ENCODE results near the gene UBR3. TPM values are rescaled to one million over a fixed set of nuclear protein-coding genes. Genes with fewer than 3 reads are reported as not detected.

Gene UBR3
- polyA plus RNA-seq, 2 of the 4 experiments (the other 2 are of a cell fraction): 11.0 to 23.1 TPM

DNA sequence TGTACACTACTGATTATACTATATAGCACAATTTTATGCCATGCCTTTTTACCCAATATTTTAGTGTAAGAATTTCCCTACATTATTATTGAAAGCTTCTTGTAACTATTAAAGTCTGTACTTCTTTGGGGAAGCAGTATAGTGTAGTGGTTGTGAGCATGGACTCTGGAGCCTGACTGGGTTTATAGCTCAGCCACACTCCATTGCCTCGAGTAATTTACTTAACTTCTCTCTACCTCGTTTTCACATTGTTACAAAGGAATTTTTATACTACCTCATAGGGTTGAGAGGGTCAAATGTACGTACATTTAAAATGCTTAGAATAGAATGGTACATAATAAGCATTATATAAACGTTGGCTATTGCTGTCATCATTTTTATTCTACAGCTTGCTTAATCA lies 139.2 kb downstream of the UBR3 start:
- 54% methylated on average over 4 of the region's 4 CpGs for whole genome bisulfite sequencing (ENCODE audit: missing lambda C conversion rate)
- H3K27ac ChIP-seq: no peak overlapping the region
- H3K4me1 ChIP-seq: no peaks in the 10 kb centered on the region
- TF ChIP-seq KDM1A (IDR thresholded peaks at IDR 0.05; ENCODE audit: low read depth): no peak
- 0 out of 3 replicates have a peak, but pooled peaks cover 5% of the 10 kb centered on the region for H3K9me3 ChIP-seq
- no peak overlapping the region for H3K4me3 ChIP-seq
- no peak overlapping the region for H3K4me2 ChIP-seq
- ChIA-PET POLR2A (no interaction called here), CTCF (interaction anchor here (0.5 kb wide), 1 partner anchor 100 kb away, joined by 3 read pairs; no protein-coding TSS in a partner anchor)
- no peak for FAIRE-seq
- ATAC-seq: no peak
- no peak for DNase-seq (ENCODE audit: low read depth in 1 of 2, low spot score in 1 of 2)

DNA sequence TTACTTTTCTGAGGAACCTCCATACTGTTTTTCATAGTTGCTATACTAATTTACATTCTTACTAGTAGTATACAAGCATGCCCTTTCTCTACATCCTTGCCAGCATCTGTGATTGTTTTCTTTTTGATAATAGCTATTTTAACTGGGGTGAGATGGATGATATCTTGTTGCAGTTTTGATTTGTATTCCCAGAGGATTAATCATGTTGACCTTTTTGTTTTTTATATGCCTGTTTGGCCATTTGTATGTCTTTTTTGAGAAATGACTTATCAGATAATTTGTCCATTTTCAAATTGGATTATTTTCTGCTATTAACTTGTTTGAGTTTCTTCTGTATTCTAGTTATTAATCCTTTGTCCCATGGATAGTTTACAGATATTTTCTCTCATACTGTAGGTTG lies 141.5 kb downstream of the UBR3 start:
- POLR2A ChIA-PET: no interaction called here
- Histone ChIP-seq H3K27ac (no peak overlapping the region), H3K4me1 (no peaks in the 10 kb centered on the region), H3K4me3 (no peak overlapping the region), H3K4me2 (no peak overlapping the region), H3K9me3 (0 out of 3 replicates have a peak, but pooled peaks cover 5% of the 10 kb centered on the region)
- no peak for ATAC-seq
- DNase-seq (ENCODE audit: low read depth in 1 of 2, low spot score in 1 of 2): no peak
- TF ChIP-seq KDM1A (IDR thresholded peaks at IDR 0.05; ENCODE audit: low read depth) (no peak), FOSB (CRISPR knock-in tag; IDR thresholded peaks at IDR 0.05) (no peak), SREBF2 (IDR thresholded peaks at IDR 0.05) (no peak), MYC (IDR thresholded peaks at IDR 0.05; ENCODE audit: borderline replicate concordance, low read length) (no peak)
- CTCF ChIA-PET: no interaction called here
- no peak for FAIRE-seq

DNA sequence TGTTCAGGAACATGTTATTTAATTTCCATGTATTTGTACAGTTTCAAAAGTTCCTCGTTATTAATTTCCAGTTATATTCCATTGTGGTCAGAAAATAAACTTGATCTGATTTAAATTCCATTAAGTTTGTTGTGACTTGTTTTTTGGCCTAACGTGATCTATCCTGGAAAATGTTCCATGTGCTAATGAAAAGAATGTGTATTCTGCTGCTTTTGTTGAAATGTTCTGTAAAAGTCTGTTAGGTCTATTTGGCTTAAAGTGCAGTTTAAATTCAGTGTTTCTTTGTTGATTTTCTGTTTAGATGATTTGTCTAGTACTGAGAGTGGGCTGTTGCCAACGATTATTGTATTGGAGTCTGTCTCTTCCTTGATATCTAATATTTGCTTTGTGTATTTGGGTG lies 148.0 kb downstream of the UBR3 start:
- 88% methylated on average over 3 of the region's 3 CpGs for WGBS (ENCODE audit: missing lambda C conversion rate)
- FAIRE-seq: no peak
- H3K27ac ChIP-seq: no peak overlapping the region
- ChIA-PET POLR2A (no interaction called here), CTCF (no interaction called here)
- no peak for DNase-seq (ENCODE audit: low read depth in 1 of 2, low spot score in 1 of 2)
- ATAC-seq: no peak
- H3K4me3 ChIP-seq: no peak overlapping the region
- no peak overlapping the region for H3K4me2 ChIP-seq
- no peaks in the 10 kb centered on the region for H3K4me1 ChIP-seq
- H3K9me3 ChIP-seq: peaks cover 3% of the 10 kb centered on the region; the same call in 1 of the 3 replicates
- TF ChIP-seq MAFK (IDR thresholded peaks at IDR 0.05; ENCODE audit: partially characterized antibody): no peak
- TF ChIP-seq, protein P1, sequence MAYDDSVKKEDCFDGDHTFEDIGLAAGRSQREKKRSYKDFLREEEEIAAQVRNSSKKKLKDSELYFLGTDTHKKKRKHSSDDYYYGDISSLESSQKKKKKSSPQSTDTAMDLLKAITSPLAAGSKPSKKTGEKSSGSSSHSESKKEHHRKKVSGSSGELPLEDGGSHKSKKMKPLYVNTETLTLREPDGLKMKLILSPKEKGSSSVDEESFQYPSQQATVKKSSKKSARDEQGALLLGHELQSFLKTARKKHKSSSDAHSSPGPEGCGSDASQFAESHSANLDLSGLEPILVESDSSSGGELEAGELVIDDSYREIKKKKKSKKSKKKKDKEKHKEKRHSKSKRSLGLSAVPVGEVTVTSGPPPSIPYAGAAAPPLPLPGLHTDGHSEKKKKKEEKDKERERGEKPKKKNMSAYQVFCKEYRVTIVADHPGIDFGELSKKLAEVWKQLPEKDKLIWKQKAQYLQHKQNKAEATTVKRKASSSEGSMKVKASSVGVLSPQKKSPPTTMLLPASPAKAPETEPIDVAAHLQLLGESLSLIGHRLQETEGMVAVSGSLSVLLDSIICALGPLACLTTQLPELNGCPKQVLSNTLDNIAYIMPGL (CRISPR knock-in tag; IDR thresholded peaks at IDR 0.05; ENCODE audit: borderline replicate concordance): no peak
- TF ChIP-seq SMC3 (IDR thresholded peaks at IDR 0.05): no peak
- no peak for TF ChIP-seq KDM1A (IDR thresholded peaks at IDR 0.05; ENCODE audit: low read depth)
- TF ChIP-seq, protein P2, sequence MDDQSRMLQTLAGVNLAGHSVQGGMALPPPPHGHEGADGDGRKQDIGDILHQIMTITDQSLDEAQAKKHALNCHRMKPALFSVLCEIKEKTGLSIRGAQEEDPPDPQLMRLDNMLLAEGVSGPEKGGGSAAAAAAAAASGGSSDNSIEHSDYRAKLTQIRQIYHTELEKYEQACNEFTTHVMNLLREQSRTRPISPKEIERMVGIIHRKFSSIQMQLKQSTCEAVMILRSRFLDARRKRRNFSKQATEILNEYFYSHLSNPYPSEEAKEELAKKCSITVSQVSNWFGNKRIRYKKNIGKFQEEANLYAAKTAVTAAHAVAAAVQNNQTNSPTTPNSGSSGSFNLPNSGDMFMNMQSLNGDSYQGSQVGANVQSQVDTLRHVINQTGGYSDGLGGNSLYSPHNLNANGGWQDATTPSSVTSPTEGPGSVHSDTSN (IDR thresholded peaks at IDR 0.05): no peak
- TF ChIP-seq ZC3H11A (IDR thresholded peaks at IDR 0.05): no peak
- TF ChIP-seq NR3C1 (IDR thresholded peaks at IDR 0.05): no peak
- TF ChIP-seq CEBPB (IDR thresholded peaks at IDR 0.05): no peak
- no peak for TF ChIP-seq POLR2A (IDR thresholded peaks at IDR 0.05; ENCODE audit: low read length)
- TF ChIP-seq RCOR1 (IDR thresholded peaks at IDR 0.05; ENCODE audit: low read depth, low read length): no peak
- no peak for TF ChIP-seq NPAS2 (CRISPR knock-in tag; IDR thresholded peaks at IDR 0.05; ENCODE audit: borderline replicate concordance)
- no peak for TF ChIP-seq ESRRA (IDR thresholded peaks at IDR 0.05; ENCODE audit: borderline replicate concordance, low read length)
- no peak for TF ChIP-seq TP53 (CRISPR knock-in tag; IDR thresholded peaks at IDR 0.05)

DNA sequence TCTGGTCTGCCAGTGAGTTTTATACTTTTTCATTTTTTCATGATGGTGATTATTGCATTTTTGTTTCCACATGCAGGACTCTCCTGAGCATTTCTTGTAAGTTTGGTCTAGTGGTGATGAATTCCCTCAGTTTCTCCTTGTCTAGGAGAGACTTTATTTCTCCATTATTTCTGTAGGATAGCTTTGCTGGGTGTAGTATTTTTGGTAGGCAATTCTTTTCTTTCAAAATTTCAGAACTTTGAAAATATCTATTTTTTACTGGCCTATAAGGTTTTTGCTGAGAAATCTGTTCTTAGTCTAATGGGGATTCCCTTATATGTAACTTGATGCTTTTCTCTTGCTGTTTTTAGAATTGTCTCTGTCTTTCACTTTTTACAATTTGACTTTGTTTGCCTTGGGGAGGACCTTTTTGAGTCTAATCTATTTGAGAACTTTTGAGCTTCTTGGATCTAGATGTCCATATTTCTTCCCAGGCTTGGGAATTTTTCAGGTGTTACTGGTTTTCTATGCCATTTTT lies 149.1 kb downstream of the UBR3 start:
- DNase-seq (ENCODE audit: low read depth in 1 of 2, low spot score in 1 of 2) (no peak), FAIRE-seq (no peak), ATAC-seq (no peak)
- no peak overlapping the region for H3K4me3 ChIP-seq
- TF ChIP-seq, protein P3, sequence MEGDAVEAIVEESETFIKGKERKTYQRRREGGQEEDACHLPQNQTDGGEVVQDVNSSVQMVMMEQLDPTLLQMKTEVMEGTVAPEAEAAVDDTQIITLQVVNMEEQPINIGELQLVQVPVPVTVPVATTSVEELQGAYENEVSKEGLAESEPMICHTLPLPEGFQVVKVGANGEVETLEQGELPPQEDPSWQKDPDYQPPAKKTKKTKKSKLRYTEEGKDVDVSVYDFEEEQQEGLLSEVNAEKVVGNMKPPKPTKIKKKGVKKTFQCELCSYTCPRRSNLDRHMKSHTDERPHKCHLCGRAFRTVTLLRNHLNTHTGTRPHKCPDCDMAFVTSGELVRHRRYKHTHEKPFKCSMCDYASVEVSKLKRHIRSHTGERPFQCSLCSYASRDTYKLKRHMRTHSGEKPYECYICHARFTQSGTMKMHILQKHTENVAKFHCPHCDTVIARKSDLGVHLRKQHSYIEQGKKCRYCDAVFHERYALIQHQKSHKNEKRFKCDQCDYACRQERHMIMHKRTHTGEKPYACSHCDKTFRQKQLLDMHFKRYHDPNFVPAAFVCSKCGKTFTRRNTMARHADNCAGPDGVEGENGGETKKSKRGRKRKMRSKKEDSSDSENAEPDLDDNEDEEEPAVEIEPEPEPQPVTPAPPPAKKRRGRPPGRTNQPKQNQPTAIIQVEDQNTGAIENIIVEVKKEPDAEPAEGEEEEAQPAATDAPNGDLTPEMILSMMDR (IDR thresholded peaks at IDR 0.05): no peak
- TF ChIP-seq SREBF2 (IDR thresholded peaks at IDR 0.05) (no peak), CBX8 (IDR thresholded peaks at IDR 0.05) (no peak), ESRRA (IDR thresholded peaks at IDR 0.05; ENCODE audit: borderline replicate concordance, low read length) (no peak), BHLHE40 (IDR thresholded peaks at IDR 0.05; ENCODE audit: low read depth, low read length) (no peak), HOXA7 (CRISPR knock-in tag; IDR thresholded peaks at IDR 0.05) (no peak), HOXB5 (CRISPR knock-in tag; IDR thresholded peaks at IDR 0.05) (no peak), NFE2L2 (conservative IDR thresholded peaks at IDR 0.05; ENCODE audit: low read length) (no peak), MYC (IDR thresholded peaks at IDR 0.05; ENCODE audit: borderline replicate concordance, low read length) (no peak), TFCP2L1 (CRISPR knock-in tag; IDR thresholded peaks at IDR 0.05) (no peak)
- H3K9me3 ChIP-seq: peaks cover 3% of the 10 kb centered on the region; the same call in 1 of the 3 replicates
- POLR2A ChIA-PET: no interaction called here
- CTCF ChIA-PET: no interaction called here
- H3K27ac ChIP-seq: no peak overlapping the region
- no peak overlapping the region for H3K4me2 ChIP-seq
- H3K4me1 ChIP-seq: no peaks in the 10 kb centered on the region
